Measurements from ENCODE around the gene COL23A1.

The COL23A1 gene

GRCh38 chr5:178417391-178417811 is 172.8 kb downstream of the COL23A1 start:
- H3K27ac ChIP-seq: no peak overlapping the region
- TF ChIP-seq CTCF (conservative IDR thresholded peaks at IDR 0.05): no peak

DNA sequence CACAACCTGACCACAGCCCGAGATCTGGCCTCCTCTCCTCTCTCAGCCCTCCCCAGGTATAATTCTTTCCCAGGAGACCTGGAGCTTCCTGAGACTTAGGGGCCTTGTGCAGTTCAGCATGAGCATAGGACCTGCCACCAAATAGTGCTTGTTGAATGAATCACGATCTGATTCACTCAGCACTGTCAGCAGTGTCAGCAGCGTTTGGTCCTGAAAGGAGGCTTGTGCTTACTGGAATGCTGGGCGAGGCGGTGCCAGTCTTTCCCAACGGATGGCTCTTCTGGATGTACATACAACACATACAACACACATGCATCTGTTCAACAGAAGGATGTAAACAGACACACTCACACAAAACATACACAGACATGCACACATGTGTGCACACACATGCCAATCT is 173.3 kb downstream of the COL23A1 start:
- no peak overlapping the region for H3K27ac ChIP-seq
- no peak for TF ChIP-seq CTCF (conservative IDR thresholded peaks at IDR 0.05)

DNA sequence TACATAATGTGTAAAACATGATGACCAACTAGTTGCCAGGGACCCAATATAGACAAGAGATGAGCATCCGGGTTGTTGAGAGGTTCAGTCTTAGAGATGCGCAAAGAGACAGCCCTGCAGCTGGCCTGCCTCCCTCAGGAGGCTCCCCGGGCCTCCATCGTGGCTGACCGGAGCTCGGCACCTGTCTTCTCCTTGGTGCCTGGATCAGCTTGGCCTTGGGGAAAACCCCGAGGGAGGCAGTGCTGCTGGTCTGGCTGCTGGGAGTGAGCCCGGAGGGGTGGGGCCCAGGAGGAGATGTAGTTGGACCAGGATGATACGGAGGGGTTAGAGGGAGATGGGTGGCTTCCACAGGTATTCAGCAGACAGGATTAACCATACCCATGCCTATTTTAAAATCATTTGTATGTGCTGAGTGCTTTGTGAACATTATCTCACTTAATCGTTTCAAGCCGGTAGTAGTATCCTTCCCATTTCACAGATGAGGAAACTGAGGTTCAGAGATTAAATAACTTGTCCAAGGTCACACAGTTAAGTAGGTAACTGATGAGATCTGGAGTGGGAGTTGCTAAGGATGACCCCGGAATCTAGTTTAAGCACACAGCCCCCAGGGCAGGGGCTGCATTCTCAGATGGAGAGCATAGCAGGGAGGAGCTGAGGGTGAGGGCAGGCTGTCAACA is 173.8 kb downstream of the COL23A1 start:
- H3K27ac ChIP-seq: no peak overlapping the region
- no peak for TF ChIP-seq CTCF (conservative IDR thresholded peaks at IDR 0.05)

- no peak overlapping the region for H3K27ac ChIP-seq
- TF ChIP-seq CTCF (conservative IDR thresholded peaks at IDR 0.05): no peak
Measured at GRCh38 chr5:178415353-178415752, 174.8 kb downstream of the COL23A1 start.

DNA sequence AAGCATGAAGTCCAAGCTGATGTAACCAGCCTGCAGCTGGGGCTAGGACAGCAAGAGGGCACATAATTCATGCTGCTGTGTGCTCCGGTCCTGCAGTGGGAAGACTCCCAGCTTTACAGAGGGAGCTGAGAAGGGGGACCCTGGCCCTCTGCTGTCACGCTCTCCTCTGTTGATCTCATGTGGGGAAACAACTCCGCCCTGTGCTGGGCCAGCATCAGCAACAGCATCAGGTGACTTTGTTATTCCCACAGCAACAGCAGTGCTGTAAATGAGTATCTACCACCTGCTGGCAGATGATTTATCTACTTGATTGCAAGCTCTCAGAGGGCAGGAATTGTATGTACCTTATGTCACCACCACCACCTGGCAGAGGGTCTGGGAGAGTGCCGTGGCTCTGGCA is 176.2 kb downstream of the COL23A1 start:
- no peak for TF ChIP-seq CTCF (conservative IDR thresholded peaks at IDR 0.05)
- no peak overlapping the region for H3K27ac ChIP-seq

DNA sequence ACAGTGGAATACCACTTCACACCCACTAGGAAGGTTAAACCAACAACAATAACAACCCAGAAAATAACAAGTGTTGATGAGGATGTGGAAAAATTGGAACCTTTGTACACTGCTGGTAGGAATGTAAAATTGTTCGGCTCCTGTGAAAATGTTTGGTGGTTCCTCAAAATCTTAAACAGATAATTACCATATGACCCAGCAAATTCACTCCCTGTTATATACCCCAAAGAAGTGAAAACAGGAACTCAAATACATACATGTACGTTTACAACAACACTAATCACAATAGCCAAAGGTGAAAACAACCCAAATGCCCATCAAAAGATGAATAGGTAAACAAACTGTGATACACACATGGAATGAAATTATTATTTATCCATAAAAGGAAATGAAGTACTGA is 179.1 kb downstream of the COL23A1 start:
- H3K27ac ChIP-seq: no peak overlapping the region
- TF ChIP-seq CTCF (conservative IDR thresholded peaks at IDR 0.05): no peak

GRCh38 chr5:178407646-178408045 is 182.5 kb downstream of the COL23A1 start:
- TF ChIP-seq CTCF (conservative IDR thresholded peaks at IDR 0.05): no peak
- H3K27ac ChIP-seq: no peak overlapping the region

All from VCaP (cell line).